IMR-90 (cell line): ENCODE data around the gene CAMP. TPM values are rescaled to one million over a fixed set of nuclear protein-coding genes. Genes with fewer than 3 reads are reported as not detected.

Experiments
- ATAC-seq: fragments of 200-7000 bp; cut with Tn5 transposase; 2 replicates; pipeline ENCODE4 v1.9.1; 2020; ENCODE audit warnings: low read depth, mild to moderate bottlenecking, moderate library complexity
- BruUV-seq: library from RNA; stranded (reverse); fragments of 400-500 nt; replicated peaks from 2 replicates; lab custom pipeline; 2021; lab: Mats Ljungman, UMichigan
- CTCF ChIA-PET: fragments of 300-600 bp; formaldehyde crosslinking; extraction: SDS; loops from one replicate; lab custom pipeline; 2021; ENCODE audit warnings: antibody characterized with exemption; lab: Yijun Ruan, JAX
- POLR2A ChIA-PET: fragments of 300-600 bp; sonication (Branson Sonifier 250); formaldehyde crosslinking; loops from one replicate; lab custom pipeline; 2022; ENCODE audit warnings: antibody characterized with exemption; ENCODE audit not compliant: unreplicated experiment; lab: Charles Lee
- DNase-seq: peaks from one replicate; pipeline ENCODE4 v3.0.0; 2013
- H2AFZ ChIP-seq: replicated peaks from 2 replicates; pipeline ENCODE3; 2013; ENCODE audit warnings: low read length, mild to moderate bottlenecking; ENCODE audit not compliant: poor library complexity
- H2AK5ac ChIP-seq: 2 replicates; pipeline ENCODE4 v1.6.1; 2013; ENCODE audit warnings: low read depth, low read length, inconsistent platforms
- H2AK9ac ChIP-seq: replicated peaks from 2 replicates; pipeline ENCODE3; 2013; ENCODE audit warnings: mild to moderate bottlenecking, low read depth, low read length, moderate library complexity; ENCODE audit not compliant: poor library complexity
- H2BK120ac ChIP-seq: 2 replicates; pipeline ENCODE4 v1.6.1; 2013; ENCODE audit warnings: low read depth, low read length, inconsistent platforms
- H2BK15ac ChIP-seq: 3 replicates; pipeline ENCODE4 v1.6.1; 2013; ENCODE audit warnings: low read depth, low read length, inconsistent platforms
- H2BK20ac ChIP-seq: 2 replicates; pipeline ENCODE4 v1.6.1; 2013; ENCODE audit warnings: low read depth, mild to moderate bottlenecking, inconsistent platforms, low read length, moderate library complexity
- H2BK5ac ChIP-seq: 2 replicates; pipeline ENCODE4 v1.6.1; 2013; ENCODE audit warnings: mild to moderate bottlenecking, low read depth, low read length, inconsistent platforms; ENCODE audit not compliant: poor library complexity, severe bottlenecking
- H3K14ac ChIP-seq: replicated peaks from 2 replicates; pipeline ENCODE4 v1.6.1; 2013; ENCODE audit warnings: low read depth, low read length, inconsistent platforms
- H3K18ac ChIP-seq: 2 replicates; pipeline ENCODE4 v1.6.1; 2013; ENCODE audit warnings: low read depth, low read length, control low read depth
- H3K23ac ChIP-seq: 2 replicates; pipeline ENCODE4 v1.6.1; 2013; ENCODE audit warnings: low read depth, low read length, inconsistent platforms
- H3K27ac ChIP-seq: 2 replicates; pipeline ENCODE4 v1.5.1; 2013; ENCODE audit warnings: mild to moderate bottlenecking, control low read depth, low read length; ENCODE audit not compliant: insufficient read depth
- H3K27me3 ChIP-seq: 2 replicates; pipeline ENCODE4 v1.6.1; 2013; ENCODE audit warnings: low read length; ENCODE audit not compliant: control insufficient read depth, insufficient read depth
- H3K36me3 ChIP-seq: 2 replicates; pipeline ENCODE4 v1.6.1; 2013; ENCODE audit warnings: low read length, mixed read lengths; ENCODE audit not compliant: control insufficient read depth, insufficient read depth
- H3K4ac ChIP-seq: 2 replicates; pipeline ENCODE4 v1.6.1; 2013; ENCODE audit warnings: low read depth, low read length, inconsistent platforms
- H3K4me1 ChIP-seq: 2 replicates; pipeline ENCODE4 v1.6.1; 2013; ENCODE audit warnings: low read length, mixed read lengths; ENCODE audit not compliant: control insufficient read depth, insufficient read depth
- H3K4me2 ChIP-seq: 2 replicates; pipeline ENCODE4 v1.6.1; 2013; ENCODE audit warnings: low read depth, mild to moderate bottlenecking, control low read depth, low read length, moderate library complexity
- H3K4me3 ChIP-seq: 2 replicates; pipeline ENCODE4 v1.5.1; 2013; ENCODE audit warnings: low read depth, mild to moderate bottlenecking, control low read depth, low read length, moderate library complexity; ENCODE audit not compliant: insufficient read depth
- H3K56ac ChIP-seq: 2 replicates; pipeline ENCODE4 v1.6.1; 2013; ENCODE audit warnings: low read length, inconsistent platforms; ENCODE audit not compliant: insufficient read depth; ENCODE audit errors: extremely low read depth
- H3K79me1 ChIP-seq, 2 experiments: 2 replicates each; pipeline ENCODE4 v1.6.1; 2013; ENCODE audit warnings: low read length in 2 of 2, inconsistent platforms in 1 of 2, low read depth in 1 of 2
- H3K9ac ChIP-seq: 2 replicates; pipeline ENCODE4 v1.6.1; 2013; ENCODE audit warnings: low read depth, low read length, control low read depth
- H3K9me1 ChIP-seq: 2 replicates; pipeline ENCODE4 v1.6.1; 2013; ENCODE audit warnings: low read length, inconsistent platforms; ENCODE audit not compliant: insufficient read depth
- H3K9me3 ChIP-seq: 2 replicates; pipeline ENCODE4 v1.6.1; 2013; ENCODE audit warnings: low read length; ENCODE audit not compliant: control insufficient read depth, insufficient read depth
- H4K20me1 ChIP-seq: 2 replicates; pipeline ENCODE4 v1.6.1; 2013; ENCODE audit warnings: low read length, inconsistent platforms; ENCODE audit not compliant: insufficient read depth
- H4K5ac ChIP-seq: 2 replicates; pipeline ENCODE4 v1.6.1; 2013; ENCODE audit warnings: mild to moderate bottlenecking, low read depth, low read length, control low read depth
- H4K8ac ChIP-seq, 2 experiments: 2 replicates each; pipeline ENCODE4 v1.6.1; 2013; ENCODE audit warnings: low read depth in 2 of 2, low read length in 2 of 2, control low read depth in 1 of 2, inconsistent platforms in 1 of 2
- H4K91ac ChIP-seq: 2 replicates; pipeline ENCODE4 v1.6.1; 2013; ENCODE audit warnings: low read depth, low read length, inconsistent platforms; ENCODE audit not compliant: insufficient read depth
- BHLHE40 ChIP-seq: fragments of 150-350 bp; IDR thresholded peaks from 2 replicates; pipeline ENCODE4 v1.6.1; 2016; ENCODE audit warnings: mild to moderate bottlenecking, low read depth, low read length
- CEBPB ChIP-seq: IDR thresholded peaks from 2 replicates; pipeline ENCODE4 v1.6.1; 2012; ENCODE audit warnings: low read depth, low read length, improper control_type of control experiment
- CTCF ChIP-seq: conservative IDR thresholded peaks from 2 replicates; pipeline ENCODE4 v1.5.1; 2012; ENCODE audit warnings: mild to moderate bottlenecking, low read depth, low read length, improper control_type of control experiment
- FOS ChIP-seq: fragments of 150-350 bp; IDR thresholded peaks from 2 replicates; pipeline ENCODE4 v1.6.1; 2016; ENCODE audit warnings: low read depth, low read length
- MAFK ChIP-seq: IDR thresholded peaks from 2 replicates; pipeline ENCODE4 v1.6.1; 2012; ENCODE audit warnings: low read depth, low read length, improper control_type of control experiment
- MAZ ChIP-seq: IDR thresholded peaks from 2 replicates; pipeline ENCODE4 v1.6.1; 2012; ENCODE audit warnings: low read depth, mild to moderate bottlenecking, low read length, improper control_type of control experiment, moderate library complexity, borderline replicate concordance
- NFE2L2 ChIP-seq: fragments of 150-350 bp; IDR thresholded peaks from 2 replicates; pipeline ENCODE4 v1.6.1; 2016; ENCODE audit warnings: low read depth, mild to moderate bottlenecking, low read length
- RCOR1 ChIP-seq: IDR thresholded peaks from 2 replicates; pipeline ENCODE4 v1.6.1; 2012; ENCODE audit warnings: mild to moderate bottlenecking, low read length, improper control_type of control experiment; ENCODE audit not compliant: insufficient replicate concordance
- SMC3 ChIP-seq: fragments of 150-350 bp; IDR thresholded peaks from 2 replicates; pipeline ENCODE4 v1.6.1; 2016; ENCODE audit warnings: low read depth, mild to moderate bottlenecking, antibody characterized with exemption, low read length, moderate library complexity
- WGBS, 2 experiments: methylation state at CpG; one replicate each; pipeline versions ENCODE4 v1.1.5 to v1.1.7; 2013; ENCODE audit warnings: missing lambda C conversion rate in 2 of 2; ENCODE audit not compliant: insufficient read length in 1 of 2; ENCODE audit errors: extremely low coverage in 2 of 2; 5-methylcytosine and 5-hydroxymethylcytosine counted together
- dilution Hi-C: fragments of 300-500 bp; cut with HindIII; formaldehyde crosslinking; loops from one replicate; pipeline ENCODE4 v1.14.3; 2018; ENCODE audit warnings: low sequenced_read_pairs; ENCODE audit not compliant: unreplicated experiment
- in situ Hi-C: fragments of 300-500 bp; cut with MboI; formaldehyde crosslinking; loops from 3 replicates; pipeline ENCODE4 v1.14.3; 2019; ENCODE audit warnings: low sequenced_read_pairs, inconsistent platforms, mixed read lengths
- intact Hi-C: fragments of 100-400 bp; cut with micrococcal nuclease; formaldehyde crosslinking; loops from 2 replicates; pipeline ENCODE4 v1.10.0; 2022
- polyA plus RNA-seq, 3 experiments: library from polyadenylated mRNA; depleted of rRNA; stranded (reverse); fragments of >200 nt; gene quantifications; 2 replicates each; pipeline ENCODE4 v1.2.3, GENCODE V29; 2012; ENCODE audit warnings: low replicate concordance in 1 of 3
- total RNA-seq: library from RNA; depleted of rRNA; stranded (reverse); fragments of >200 nt; gene quantifications from 2 replicates; pipeline ENCODE4 v1.2.3, GENCODE V29; 2012
- TF ChIP-seq, protein P1 (sequence below): fragments of 150-350 bp; IDR thresholded peaks from 2 replicates; pipeline ENCODE4 v1.6.1; 2017; ENCODE audit warnings: mild to moderate bottlenecking, antibody characterized with exemption, low read length, low read depth

The CAMP gene
- total and polyA plus RNA-seq, 2 of the 4 experiments (the other 2 are of a cell fraction), result not detected

DNA sequence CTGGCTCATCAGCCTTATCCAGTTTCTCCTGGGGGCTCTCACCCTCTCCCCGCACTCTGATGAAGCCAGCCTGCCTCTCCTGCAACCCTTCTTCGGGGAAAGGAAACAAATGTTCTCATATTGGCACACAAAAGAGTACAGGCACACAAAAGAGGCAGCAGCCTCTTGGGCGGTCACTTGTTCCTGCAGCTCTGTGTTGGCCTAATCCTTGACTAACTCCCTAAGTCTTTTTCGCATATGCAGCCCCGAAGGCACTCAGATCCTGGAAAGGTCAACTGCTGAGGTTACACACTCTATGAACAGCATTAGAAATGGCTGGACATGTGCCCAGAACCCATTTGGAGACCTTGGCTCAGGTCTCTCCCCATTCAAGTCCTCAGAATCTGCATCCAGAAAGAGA, 7.4 kb upstream of the CAMP start:
- Histone ChIP-seq H3K27me3 (peaks cover 37% of the 10 kb centered on the region), H3K4ac (no peak overlapping the region), H2BK15ac (no peak overlapping the region), H3K56ac (no peak overlapping the region), H2BK20ac (no peak overlapping the region), H3K27ac (no peak overlapping the region), H3K4me2 (no peak overlapping the region), H3K9ac (no peak overlapping the region), H2AK5ac (no peak overlapping the region), H3K14ac (no peak overlapping the region), H4K91ac (no peak overlapping the region), H3K23ac (no peak overlapping the region), H4K5ac (no peak overlapping the region), H3K36me3 (no peaks in the 10 kb centered on the region), H2AFZ (no peak overlapping the region), H4K8ac (no peak overlapping the region), H3K18ac (no peak overlapping the region), H4K20me1 (no peaks in the 10 kb centered on the region; the same call in 1 of the 2 replicates), H2AK9ac (no peak overlapping the region), H3K79me1 (no peaks in the 10 kb centered on the region), H3K9me3 (no peaks in the 10 kb centered on the region), H3K9me1 (no peaks in the 10 kb centered on the region), H3K4me1 (peaks cover 2% of the 10 kb centered on the region; the same call in 1 of the 2 replicates), H3K4me3 (no peak overlapping the region), H2BK5ac (no peak overlapping the region), H2BK120ac (no peak overlapping the region)
- TF ChIP-seq CTCF (no peak), SMC3 (no peak), FOS (no peak), MAFK (no peak), CEBPB (no peak), BHLHE40 (no peak), RCOR1 (no peak), NFE2L2 (no peak), MAZ (no peak)
- TF ChIP-seq, protein P1, sequence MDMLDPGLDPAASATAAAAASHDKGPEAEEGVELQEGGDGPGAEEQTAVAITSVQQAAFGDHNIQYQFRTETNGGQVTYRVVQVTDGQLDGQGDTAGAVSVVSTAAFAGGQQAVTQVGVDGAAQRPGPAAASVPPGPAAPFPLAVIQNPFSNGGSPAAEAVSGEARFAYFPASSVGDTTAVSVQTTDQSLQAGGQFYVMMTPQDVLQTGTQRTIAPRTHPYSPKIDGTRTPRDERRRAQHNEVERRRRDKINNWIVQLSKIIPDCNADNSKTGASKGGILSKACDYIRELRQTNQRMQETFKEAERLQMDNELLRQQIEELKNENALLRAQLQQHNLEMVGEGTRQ, result no peak
- DNase-seq (no peak), ATAC-seq (0 out of 2 replicates have a peak, but pooled peaks have one; percentile 17)
- intact Hi-C loops, result no loop called here
- dilution Hi-C loops, result no loop called here
- WGBS, 2 experiments, result 80% methylated on average over 1 of the region's 5 CpGs; no CpG with 5 or more reads in 1 of the 2 experiments
- POLR2A ChIA-PET, result no interaction called here
- in situ Hi-C loops, result no loop called here
- CTCF ChIA-PET, result no interaction called here
- BruUV-seq, result no TSS peak
